Measurements from ENCODE around the gene IRF3.
A peak's percentile ranks its signal among the peaks of the same experiment; 100 is the strongest.

IRF3 gene

DNA sequence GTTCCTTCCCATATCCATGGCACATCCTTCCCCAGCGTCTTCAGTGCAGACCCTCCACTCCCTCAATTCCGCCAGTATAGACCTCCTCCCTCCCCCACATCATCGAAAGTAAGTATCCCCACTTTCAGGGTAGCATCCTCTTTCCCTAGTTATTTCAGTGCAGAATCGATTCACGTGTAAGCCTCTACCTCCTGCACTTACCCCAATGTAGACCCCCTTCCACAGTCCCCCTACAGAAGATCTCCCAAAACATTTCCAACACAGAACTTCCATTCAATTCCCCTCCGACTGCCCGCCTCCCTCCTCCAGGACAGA, 664 bp downstream of the IRF3 start:
- DNase-seq, result no peak

DNA sequence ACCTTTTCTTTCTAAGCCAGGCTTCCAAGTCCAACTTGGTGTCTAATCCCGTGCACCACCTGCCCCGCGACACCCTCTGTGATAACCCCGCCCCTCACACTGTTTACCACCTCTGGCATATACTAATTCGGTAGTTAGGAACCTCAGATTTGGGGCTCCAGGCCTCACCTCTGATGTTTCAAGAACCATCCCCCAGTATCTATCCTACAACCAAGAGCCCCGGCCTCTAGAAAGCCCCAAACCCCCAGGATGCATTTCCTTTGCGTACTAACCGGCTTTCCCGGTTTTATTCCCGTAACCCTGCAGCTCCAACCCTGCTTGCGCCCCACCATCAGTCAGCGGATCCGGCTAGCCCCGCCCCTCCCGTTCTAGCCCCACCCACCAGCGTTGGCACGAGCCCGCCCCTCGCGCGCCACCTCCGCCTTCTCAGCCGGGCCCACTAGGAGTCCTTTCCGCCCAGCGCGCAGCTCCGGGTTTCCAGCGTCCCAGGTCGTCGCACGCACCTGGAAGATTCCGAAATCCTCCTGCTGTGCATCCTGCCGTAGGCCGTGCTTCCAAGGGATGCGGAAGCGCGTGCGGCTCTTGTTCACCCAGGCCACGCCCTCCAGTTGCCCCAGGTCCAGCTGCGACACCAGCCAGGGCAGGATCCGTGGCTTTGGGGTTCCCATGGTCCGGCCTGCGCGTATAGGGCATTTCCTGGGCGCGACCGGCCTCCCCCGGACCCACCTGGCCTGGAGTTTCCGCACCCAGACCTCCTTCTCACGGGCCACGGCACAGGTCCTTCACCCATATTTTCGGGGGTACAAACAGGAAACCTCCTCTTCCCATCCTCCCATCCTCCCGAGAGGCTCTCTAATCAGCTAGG, 1.3 kb downstream of the IRF3 start:
- peak; percentile 93 for DNase-seq

DNA sequence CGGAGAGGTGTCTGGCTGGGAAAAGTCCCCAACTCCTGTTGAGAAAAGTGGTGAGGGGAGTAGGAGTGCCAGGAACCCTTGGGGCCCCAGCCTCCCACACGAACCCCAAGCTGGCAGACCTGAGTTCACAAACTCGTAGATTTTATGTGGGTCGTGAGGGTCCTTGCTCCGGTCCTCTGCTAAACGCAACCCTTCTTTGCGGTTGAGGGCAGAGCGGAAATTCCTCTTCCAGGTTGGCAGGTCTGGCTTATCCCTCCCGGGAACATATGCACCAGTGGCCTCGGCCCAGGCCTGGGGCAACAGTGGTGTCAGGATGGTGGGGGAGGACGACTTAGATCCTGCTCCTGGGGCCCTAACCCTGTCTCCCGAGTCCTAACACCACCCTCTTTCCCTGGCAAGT, 2.4 kb downstream of the IRF3 start:
- no peak for DNase-seq

DNA sequence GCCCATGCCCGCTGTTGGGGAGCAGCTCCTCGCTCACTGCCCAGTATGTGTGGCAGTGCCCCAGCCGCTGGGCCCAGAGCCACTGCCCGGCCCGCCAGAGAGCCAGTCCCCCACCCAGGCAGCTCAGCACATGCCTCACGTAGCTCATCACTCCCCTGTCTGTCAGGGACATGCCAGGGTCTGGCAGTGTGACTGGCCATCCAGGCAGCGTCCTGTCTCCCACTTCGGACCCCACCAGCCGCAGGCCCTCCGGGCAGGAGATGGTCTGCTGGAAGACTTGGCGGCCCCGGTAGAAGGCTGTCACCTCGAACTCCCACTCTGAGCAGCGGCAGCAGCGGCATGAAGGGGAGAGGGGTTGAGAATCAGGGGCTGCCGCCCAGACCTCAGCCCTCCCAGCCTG, 3.6 kb downstream of the IRF3 start:
- DNase-seq, result no peak

DNA sequence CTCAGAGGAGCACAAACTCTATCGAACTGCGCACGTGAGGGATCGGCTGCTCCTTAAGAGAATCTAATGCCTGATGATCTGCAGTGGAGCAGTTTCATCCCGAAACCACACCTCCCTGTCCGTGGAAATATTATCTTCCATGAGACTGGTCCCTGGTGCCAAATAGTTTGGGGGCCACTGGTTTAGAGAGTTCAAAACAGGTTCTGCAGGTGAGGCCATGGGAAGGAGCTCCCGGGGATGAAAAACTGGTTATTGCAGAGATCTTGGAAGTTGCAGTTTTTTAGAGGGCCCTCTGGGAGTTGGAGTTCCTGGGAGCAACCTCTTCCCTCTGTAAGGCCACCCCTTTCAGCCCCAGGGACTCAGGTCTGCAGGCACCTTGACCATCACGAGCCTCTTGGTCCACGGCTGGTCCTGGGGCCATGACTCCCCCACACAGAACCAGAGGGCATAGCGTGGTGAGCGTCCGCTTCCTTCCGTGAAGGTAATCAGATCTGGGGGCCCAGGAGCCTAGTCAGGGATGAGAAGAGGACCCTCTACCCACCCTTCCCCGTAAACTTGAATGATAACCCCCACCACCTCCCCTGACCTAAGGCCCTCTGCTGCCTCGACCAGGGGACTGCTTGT, 5.2 kb downstream of the IRF3 start:
- no peak for DNase-seq

DNA sequence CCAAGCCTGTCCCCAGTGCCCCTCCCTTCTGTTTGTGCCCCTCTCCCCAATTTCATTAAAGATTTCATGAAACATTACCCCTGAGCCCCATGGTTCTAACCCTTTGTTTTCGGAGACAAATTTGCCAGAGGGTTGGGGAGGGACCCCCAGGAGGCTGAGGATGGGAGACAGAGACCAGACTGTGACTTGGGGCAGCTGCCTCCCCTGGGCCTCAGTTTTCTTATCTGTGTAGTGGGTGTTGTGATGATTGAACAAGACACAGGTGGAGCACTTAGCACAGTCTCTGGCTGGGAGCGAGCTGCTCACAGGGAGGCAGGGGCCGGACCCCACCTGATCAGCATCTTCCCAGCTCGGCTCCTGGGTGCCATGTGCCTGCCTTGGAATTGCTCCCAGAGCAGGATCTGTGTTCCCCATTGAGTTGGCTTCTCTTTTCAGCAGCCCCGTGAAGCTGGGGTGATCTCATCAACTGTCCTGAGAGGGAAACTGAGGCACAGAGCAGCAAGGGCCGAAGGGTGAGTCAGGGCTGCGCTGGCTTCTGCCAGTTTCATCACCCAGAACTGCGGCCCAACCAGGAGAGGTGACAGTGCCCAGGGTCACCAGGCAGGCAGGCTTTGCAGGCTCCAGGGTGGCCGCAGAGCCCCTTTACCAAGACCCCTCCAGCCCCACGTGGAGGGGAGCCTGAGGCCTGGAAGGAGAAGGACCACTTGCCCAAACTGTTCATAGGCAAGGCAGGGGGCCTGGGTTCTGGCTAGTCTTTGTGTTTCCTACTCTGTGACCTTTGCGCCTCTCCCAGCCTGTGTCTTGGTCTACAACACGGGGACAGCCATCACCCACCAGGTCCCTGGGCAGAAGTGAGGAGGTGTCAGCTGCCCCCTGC, 6.9 kb downstream of the IRF3 start:
- no peak for DNase-seq

DNA sequence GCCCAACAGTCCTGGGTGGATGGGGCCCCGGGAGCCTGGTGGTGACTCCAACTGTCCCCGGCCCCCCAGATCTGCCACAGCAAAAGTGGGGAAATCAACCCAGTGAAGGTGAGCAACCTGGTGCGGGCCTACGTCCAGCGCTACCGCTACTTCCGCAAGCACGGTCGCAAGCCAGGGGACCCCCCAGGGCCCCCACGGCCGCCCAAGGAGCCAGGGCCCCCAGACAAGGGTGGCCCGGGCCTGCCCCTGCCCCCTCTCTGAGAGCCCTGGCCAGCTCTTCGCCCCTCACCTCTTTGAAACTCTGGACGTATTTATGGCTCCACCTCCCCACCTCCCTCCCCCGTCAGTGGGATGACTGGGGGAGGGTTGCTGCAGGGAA, 7.5 kb downstream of the IRF3 start:
- no peak for DNase-seq

DNA sequence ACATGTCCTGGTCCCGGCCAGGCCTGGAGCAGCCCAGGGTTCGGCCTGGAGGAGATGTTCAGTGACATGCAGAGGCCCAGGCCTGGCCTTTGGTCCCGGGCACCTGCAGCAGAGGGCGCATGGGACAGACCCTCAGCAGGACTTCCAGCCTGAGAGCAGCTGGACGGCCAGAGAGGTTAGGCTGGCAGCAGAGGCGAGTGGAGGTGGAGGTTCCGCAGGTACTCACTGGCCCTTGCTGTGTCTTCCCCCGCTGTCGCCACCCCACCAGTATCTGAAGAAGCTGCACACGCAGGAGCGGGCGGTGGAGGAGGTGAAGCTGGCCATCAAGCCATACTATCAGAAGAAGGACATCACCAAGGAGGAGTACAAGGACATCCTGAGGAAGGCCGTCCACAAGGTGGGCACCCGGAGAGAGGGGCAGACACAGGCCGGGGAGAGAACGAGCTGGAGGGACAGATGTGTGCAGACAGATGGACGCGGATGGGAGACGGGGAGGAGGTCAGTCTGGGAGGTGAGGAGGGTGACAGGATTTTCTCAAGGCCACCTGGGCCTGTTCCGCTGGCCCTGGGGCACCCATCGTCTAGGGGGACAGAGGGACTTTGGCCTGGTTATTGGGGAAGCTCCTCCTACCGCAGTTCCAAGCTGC, 8.0 kb downstream of the IRF3 start:
- DNase-seq, result no peak

DNA sequence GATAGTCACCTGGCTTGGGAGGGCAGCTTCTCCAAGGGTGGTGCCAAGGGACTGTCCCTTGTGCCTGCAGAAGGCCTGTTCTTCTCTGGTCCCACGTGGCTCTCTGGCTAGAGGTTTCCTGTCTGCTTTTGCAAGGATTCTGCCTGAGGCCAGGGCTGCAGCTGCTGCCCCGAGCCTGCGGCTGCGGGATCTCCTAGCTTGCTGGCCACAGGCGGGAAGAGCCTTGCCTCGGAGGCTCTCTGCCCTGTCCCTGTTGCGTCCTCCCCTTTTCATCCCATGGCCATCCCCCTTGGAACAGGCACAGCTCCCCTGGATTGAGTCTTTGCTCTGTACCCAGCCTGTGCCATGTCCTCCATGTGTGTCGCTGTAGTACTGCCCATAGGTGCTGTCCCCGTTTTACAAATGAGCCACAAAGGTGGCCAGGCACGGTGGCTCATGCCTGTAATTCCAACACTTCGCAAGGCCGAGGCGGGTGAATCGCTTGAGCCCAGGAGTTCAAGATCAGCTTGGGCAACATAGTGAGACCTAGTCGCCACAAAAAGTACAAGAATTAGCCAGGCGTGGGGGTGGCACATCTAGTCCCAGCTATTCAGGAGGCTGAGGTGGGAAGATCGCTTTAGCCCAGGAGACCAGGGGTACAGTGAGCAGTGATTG, 9.1 kb downstream of the IRF3 start:
- no peak for DNase-seq

DNA sequence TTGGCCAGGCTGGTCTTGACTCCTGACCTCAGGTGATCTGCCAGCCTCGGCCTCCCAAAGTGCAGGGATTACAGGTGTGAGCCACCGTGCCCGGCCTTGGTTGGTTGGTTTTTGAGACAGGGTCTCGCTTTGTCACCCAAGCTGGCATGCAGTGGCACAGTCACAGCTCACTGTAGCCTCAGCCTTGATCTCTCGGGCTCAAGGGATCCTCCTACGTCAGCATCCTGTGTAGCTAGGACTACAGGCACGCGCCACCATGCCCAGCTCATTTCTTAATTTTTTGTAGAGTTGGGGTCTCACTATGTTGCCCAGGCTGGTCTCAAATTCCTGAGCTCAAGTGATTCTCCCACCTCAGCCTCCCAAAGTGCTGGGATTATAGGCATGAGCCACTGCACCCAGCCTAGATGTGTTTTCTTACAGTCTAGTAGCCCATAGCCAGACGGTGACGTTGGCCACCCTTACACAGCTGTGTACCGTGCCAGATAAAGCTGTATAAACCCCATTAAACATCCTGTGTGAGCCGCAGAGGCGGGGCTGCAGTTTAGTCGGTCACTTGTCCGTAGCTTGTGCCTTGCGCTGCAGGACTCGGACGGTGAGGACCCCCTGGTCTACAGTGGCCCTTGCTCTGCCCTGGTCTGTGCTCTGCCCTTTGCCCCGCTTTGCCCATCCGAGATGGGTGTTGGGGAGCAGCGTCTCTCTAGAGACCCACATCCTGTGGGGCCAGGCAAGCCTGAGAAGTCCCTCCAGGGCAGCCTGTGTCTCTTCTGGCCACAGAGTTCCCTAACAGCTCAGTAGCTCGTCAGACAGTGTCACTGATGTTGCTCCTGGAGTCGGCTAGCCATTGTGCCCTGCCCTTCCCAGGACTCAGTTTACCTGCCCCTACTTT, 9.8 kb downstream of the IRF3 start:
- DNase-seq, result no peak

DNA sequence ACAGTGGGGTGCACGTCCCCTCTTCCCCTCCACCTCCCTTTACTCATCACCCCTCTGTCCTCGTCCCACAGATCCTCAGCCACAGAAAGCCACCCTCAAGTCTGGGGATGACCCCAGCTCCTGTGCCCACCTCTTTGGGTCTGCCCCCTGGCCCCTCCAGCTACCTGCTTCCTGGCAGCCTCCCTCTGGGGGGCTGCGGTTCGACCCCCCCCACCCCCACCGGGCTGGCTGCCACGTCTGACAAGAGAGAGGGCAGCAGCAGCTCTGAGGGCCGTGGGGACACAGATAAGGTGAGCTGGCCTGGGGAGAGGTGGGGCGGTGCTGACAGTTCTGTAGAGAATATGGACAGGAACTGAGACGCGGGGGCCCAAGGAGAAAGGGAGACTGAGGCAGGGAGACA, 11.1 kb downstream of the IRF3 start:
- no peak for DNase-seq

DNA sequence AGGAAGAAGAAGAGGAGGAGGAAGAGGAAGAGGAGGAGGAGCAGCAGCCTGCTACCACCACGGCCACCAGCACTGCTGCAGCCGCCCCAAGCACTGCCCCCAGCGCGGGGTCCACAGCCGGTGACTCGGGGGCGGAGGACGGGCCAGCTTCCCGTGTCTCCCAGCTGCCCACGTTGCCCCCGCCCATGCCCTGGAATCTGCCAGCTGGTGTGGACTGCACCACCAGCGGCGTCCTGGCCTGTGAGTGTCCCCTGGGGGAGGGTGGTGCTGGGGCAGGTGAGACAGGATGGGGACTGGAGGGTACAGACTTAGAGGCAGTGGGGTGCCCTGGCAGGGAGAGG, 12.2 kb downstream of the IRF3 start:
- DNase-seq, result no peak

DNA sequence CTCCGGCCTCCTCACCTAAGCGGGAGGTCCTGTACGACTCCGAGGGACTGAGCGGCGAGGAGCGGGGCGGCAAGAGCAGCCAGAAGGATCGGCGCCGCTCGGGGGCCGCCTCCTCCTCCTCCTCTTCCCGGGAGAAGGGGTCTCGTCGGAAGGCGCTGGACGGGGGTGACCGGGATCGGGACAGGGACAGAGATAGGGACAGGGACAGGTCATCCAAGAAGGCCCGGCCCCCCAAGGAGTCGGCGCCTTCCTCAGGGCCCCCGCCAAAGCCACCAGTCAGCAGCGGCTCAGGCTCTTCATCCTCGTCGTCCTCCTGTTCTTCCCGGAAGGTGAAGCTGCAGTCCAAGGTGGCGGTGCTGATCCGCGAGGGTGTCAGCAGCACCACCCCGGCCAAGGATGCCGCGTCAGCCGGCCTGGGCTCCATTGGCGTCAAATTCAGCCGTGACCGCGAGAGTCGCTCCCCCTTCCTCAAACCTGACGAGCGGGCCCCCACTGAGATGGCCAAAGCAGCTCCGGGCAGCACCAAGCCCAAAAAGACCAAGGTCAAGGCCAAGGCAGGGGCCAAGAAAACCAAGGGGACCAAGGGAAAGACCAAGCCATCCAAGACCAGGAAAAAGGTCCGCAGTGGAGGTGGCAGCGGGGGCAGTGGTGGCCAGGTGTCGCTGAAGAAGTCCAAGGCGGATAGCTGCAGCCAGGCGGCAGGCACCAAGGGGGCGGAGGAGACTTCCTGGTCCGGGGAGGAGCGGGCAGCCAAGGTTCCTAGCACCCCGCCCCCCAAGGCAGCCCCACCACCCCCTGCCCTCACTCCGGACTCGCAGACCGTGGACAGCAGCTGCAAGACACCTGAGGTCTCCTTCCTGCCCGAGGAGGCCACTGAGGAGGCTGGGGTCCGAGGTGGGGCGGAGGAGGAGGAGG, 12.8 kb downstream of the IRF3 start:
- DNase-seq, result no peak

DNA sequence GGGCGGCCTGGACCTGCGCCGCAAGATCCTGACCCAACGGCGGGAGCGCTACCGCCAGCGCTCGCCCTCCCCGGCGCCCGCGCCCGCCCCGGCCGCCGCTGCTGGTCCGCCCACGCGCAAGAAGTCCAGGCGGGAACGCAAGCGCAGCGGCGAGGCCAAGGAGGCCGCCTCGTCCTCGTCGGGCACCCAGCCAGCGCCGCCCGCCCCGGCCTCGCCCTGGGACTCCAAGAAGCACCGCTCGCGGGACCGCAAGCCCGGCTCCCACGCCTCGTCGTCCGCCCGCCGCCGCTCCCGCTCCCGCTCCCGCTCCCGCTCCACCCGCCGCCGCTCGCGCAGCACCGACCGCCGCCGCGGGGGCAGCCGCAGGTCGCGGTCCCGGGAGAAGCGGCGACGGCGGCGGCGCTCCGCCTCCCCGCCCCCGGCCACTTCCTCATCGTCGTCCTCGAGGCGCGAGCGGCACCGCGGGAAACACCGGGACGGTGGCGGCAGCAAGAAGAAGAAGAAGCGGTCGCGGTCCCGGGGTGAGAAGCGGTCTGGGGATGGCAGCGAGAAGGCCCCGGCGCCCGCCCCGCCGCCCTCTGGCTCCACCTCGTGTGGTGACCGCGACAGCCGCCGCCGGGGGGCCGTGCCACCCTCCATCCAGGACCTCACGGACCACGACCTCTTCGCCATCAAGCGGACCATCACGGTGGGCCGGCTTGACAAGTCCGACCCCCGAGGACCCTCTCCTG, 13.7 kb downstream of the IRF3 start:
- no peak for DNase-seq

DNA sequence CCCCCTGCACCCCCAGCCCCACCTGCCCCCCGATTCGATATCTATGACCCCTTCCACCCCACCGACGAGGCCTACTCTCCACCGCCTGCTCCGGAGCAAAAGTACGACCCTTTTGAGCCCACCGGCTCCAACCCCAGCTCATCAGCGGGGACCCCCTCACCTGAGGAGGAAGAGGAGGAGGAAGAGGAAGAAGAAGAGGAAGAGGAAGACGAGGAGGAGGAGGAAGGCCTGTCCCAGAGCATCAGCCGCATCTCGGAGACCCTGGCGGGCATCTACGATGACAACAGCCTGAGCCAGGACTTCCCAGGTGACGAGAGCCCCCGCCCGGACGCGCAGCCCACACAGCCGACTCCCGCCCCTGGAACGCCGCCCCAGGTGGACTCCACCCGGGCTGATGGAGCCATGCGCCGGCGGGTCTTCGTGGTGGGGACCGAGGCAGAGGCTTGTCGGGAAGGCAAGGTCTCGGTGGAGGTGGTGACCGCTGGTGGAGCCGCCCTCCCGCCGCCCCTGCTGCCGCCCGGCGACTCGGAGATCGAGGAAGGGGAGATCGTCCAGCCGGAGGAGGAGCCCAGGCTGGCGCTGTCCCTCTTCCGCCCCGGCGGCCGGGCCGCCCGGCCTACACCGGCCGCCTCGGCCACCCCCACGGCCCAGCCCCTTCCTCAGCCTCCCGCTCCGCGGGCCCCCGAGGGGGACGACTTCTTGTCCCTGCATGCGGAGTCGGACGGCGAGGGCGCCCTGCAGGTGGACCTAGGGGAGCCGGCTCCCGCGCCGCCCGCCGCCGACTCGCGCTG, 14.4 kb downstream of the IRF3 start:
- DNase-seq, result no peak

DNA sequence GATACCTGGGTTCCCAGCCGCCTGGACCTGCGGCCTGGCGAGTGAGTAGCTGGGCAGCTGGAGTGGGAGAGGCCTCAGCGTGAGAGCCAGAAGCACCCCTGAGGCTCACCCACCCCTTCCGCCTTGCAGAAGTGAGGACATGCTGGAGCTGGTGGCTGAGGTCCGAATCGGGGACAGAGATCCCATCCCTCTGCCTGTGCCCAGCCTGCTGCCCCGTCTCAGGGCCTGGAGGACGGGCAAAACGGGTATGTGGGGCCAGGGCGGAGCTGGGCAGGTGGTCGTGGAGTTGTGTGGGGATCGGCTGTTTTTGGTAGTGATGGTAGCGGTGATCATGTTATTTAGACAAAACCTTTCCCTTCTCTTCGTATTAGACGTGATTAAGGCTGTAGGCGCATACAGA, 19.1 kb downstream of the IRF3 start:
- no peak for DNase-seq

DNA sequence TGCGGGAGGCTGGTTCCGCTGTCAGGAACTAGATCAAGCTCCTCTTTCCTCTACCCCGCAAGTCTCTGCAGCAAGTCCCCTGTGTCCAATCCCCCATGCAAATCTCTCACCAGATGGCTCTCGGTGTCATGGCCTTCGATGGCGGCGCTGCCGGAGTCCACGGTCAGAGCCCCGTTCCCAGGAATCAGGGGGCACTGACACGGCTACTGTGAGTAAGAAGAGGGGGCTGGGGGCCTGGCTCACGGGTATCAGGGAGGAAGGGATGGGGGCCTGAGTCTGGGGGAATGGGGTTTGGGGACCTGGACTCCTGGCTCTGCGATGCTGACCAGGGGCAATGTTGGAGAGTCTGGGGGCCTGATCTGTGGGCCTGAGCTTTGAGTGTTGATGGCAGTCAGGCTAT, 19.7 kb downstream of the IRF3 start:
- DNase-seq, result no peak

DNA sequence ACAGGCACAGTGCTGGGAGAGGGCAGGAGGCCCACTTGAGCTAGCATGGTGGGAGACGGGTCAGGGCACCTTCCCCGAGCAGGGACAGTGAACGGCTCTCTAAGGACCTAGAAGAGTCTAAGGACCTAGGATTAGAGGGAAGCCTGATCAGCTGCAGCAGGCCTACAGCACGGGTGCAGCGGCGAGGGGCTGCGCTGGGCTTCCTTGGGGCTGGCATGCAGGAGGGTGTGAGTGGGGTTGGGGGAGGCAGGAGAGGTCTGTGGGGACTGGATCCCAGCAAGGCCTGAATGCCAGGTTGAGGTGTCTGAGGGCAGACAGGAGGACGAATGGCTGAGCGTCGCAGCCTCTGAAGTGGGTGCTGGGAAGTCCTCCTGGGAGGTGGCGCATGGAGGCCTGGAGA, 20.1 kb downstream of the IRF3 start:
- DNase-seq, result no peak

DNA sequence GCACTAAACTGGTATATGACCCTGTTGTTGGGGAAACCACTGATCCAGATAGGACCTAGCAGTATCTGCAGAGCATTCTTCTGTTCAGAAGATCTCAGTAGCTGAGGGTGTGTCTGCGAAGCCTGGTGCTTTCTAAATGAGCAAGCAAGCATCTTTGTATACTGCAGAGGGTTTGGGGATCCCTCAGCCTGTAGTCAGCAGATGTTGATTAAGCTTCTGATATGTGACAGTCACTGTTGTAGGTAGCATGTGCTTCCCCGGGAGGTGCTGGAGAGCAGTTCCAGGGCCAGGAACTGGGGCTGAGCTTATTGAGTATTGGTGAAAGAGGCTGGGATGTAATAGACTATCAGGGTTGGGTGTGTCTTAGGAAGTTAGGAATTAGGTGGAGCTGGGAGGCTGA, 22.2 kb downstream of the IRF3 start:
- DNase-seq, result no peak

Measured in activated T-cell treated with anti-CD3 and anti-CD28 coated beads for 4 hours (primary cell).